Mesenteric fat pad (tissue), 1 donor: ENCODE data around the gene AMELX. TPM values are rescaled to one million over a fixed set of nuclear protein-coding genes. Genes with fewer than 3 reads are reported as not detected.

Experiments used
- DNase-seq: peaks from one replicate; pipeline ENCODE4 v3.0.0-alpha.2; 2020; ENCODE audit warnings: low spot score
- long read RNA-seq: library from polyadenylated mRNA; unstranded; transcript quantifications from one replicate; pipeline ENCODE4 v2.0.0, GENCODE V29; 2020
- total RNA-seq: library from RNA; stranded (reverse); fragmentation: NEBNext Ultra II Directional; extraction: Animal tissue kit (Norgen Biotek cat#: 25700); gene quantifications from one replicate; pipeline ENCODE4 v1.2.1, GENCODE V29; 2021
- donor health status: DM: yes; HTN: yes; CAD: no.

Gene AMELX
- total RNA-seq, result not detected
- long read RNA-seq, result 0 reads

DNA sequence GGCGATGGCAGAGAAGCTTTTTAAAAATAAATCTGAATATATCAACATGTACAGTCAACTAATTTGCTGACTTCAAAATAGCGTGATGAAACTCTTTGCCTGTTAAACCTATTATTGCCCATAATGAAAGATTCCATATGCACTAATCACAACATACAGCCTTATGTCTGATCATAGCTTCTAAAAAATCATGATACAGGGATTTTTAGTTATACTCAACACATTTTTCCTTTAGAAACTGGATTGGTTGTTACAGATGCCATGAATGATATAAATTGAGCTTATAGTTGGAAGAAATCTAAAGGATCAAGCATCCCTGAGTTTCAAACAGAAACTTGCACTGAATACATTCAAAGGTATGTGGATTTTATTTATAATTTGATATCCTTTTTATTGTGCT, at the start of gene AMELX:
AMELX (plus strand) TSS at position 301 of the 400 bp plus-strand sequence. CDS start 1,376 bp downstream, outside the sequence.
- no peak for DNase-seq

DNA sequence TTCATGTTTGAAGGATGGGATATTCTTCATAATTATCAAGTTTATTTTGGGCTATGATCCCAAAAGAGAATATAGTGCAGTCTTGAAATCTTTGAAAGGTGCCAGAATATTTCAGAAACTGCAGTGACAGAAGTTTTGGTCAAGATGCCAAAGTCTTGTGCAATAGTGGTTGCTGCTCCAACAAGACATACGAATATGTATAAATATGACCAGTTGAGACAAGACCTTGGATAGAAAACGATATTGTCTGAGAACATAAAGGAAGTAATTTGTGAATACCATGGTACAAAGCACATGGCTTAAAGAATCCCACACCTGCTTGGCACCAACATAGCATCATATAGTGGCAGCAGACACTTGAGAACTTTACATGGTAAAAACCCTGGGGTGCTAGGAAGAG, 48.6 kb upstream of the AMELX start:
- DNase-seq, result no peak

DNA sequence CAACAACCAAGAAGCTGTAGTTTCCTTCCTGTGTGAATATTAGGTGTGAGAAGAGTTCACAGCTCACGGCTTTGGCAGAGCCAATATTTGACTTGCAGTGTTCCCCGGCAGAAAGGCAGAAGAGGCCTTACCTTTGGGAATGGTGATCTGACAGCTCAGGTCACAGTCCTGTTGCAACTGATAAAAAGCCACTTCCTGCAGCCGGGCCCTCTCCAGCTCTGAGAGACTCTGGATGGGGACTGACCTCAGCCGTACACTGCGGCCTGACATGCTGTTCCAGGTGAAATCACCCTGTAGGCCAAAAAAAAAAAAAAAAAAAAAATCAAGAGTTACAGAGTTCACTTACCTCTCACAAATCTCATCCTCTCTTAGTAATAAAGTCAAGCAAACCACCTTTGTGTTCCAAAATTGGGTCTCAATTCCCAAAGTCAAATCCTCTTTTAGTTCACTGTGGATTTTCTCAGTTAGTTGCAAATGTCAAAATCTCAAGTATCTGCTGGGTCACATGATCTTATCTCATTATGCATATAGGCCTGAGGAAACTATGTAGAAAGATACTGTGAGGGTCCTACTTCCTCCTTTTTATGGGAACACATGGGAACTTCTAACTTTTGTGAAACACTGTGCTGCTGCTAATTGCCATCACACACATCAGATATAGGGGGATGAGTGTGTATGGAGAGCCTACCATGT, 38.6 kb upstream of the AMELX start:
- no peak for DNase-seq

DNA sequence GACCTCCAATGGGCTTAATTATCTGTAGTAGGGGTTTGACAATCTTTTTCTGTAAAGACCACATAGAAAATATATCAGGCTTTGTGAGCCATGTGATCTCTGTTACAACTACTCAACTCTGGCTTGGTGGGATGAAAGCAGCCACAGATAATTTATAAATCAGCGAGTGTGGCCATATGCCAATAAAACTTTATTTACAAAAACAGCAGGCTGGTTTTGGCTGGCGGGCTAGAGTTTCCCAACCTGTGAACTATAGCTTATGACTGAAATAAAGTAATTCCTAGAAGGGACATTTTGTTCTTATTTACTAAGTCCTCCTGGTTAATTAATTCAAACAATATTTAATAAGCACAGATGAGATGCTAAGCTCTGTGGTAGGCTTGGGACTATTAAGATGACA, 35.9 kb upstream of the AMELX start:
- no peak for DNase-seq

DNA sequence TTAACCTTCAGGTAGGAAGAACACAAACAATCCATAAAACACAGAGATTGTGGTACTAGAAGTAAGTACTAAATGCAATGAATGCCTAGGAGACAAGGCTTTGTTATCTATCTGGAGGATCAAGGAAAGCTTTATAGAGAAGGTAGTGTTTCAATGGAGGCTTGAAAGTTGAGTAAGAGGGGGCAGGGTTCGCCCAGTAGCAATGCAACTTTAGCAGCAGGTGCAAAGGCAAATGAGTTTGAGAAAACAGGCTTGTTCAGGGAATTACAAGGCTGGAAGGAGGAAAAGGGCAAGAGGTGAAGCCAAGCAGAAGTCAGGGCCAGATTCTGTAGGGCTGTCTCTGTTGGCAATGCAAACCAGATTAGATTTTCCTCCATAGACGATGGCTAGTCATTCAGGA, 35.5 kb upstream of the AMELX start:
- no peak for DNase-seq

DNA sequence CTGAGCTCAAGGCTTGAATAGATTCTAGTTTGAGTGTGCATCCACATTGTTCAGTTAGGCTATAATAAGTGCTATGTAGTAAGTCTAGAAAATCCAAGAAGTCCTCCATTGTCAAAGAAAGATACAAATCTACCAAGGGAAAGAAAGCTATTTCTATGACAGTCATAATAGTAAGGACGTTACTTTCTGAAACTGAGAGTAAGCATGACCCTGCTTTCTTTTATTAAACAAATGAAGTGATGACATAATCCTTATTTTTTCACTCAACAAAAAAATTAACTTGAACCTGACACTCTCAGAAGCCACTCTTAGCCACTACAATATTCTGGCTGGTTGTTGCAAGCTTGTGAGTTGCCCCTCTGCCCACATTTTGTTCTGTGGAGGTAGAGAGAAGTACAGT, 33.8 kb upstream of the AMELX start:
- no peak for DNase-seq

DNA sequence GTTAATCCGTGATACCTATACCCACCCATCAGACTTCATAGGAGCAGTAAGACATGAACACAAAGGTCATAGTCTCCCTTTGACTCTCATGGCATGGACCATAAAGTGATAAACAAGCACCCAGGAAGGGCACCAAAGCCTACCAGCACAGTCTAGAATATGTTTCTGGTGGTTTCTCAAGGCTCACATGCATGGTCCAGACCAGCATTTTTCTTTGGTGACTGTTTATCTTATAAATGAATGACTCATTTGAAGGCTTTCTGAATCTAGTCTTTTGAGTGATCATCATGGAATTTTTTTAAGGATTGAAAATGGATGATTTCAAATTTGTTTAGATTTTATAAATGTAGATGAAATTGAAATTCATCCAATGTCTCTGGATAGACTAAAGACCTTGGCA, 32.0 kb upstream of the AMELX start:
- no peak for DNase-seq

DNA sequence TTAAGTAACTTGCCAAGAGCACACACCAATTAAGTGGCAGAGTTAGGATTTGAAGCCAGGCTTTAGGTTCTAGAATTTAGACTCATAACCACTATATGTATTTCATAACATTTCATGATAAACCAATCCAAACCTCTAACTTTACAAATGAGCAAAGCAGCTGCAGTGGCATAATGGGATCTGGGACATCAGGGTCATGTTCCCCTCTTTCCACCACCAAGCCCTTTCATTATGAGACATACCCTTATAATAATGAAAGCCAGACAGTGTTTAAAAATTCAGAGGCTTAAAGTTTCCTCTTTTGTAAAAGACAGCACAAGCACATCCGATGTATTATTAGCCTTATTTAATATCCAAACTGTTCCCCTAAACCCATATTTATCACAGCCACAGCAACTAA, 28.3 kb upstream of the AMELX start:
- no peak for DNase-seq

DNA sequence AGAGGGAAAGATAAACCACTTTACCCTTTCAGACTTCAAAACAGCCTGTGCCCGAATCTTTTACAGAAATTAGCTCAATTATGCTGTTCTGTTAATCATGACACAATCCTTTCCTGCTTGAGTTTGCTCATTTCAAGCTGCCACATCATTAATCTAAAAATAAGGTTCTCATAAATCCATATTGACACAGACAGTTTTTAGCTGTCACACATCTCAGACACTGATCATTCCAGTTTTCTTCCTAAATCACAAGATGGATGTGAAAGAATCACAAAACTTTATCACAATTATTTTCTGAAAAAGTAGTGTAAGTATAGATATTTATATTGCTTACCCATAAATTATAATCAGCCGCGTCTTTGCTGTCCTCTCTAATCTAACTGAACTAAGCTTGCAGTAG, 27.9 kb upstream of the AMELX start:
- no peak for DNase-seq

DNA sequence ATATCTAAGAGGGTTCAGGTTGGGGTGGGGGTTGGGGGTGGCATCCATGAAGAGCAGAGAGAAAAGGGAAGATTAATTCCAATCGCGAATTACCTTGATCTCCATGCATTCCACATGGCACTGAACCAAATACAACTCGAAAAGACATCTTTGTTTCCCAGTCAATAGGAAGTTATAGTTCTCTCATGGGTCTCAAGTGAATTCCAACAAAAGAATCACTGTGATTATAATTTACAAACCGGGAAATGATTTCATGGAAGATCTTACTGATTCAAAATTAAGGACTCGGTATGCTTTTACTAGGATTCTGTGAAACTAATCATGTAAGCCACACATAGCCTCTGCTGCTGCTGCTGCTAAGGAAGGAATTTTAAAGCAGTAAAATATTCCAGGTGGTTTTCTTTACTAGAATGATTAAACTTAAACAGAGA, 26.6 kb upstream of the AMELX start:
- DNase-seq, result no peak

DNA sequence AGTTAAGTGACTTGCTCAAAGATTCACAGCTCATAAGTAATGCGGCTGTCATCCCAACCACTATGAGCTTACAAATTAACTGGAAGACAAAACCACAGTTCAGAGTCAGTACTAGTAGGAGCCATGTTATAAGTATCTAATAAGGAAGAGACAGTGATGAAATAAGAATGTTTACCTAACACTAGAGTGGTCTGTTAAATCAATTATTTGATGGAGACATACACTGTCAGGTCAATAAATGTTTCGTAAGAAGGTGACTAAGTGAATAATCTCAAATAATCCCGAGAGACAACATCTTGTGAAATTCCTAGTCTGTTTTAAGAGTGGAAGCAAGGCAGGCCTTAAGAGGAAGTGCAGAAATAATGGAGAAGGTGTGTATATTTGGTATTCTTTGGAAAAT, 25.8 kb upstream of the AMELX start:
- no peak for DNase-seq

DNA sequence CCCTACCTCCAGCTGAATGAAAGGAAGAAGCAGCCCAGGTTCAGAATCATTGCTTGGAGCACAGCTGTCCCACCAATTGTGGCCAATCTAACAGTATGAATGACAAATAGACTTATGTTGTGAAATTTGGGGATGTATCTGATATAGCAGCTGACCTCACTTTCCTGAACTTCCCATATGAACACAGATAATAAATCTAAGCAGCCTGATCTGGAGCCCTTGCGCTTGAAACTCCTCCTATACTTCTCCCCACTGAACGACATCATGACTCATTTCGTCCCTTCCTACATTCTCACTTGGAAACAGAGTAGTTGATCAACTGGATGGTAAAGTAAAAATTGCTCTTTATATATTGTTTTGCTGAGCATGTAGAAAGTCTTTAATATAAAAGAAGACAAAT, 24.2 kb upstream of the AMELX start:
- no peak for DNase-seq

DNA sequence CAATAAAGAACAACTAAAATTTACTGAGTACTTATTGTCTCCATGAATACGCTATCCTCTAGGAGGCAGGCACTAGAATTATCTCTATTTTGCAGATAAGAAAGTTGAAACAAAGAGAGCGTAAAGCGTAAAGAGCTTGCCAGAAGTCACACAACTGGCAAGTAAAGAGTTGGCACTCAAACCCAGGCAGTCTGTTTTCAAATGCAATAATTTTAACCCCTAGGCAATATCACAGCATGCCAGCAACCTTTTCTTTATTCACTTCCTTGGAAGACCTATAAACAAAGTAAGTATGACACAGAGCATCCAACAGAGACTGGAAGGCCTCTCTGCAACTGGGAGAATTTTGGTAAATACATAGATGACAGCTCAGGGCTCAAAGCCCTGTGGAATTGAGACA, 23.2 kb upstream of the AMELX start:
- no peak for DNase-seq

DNA sequence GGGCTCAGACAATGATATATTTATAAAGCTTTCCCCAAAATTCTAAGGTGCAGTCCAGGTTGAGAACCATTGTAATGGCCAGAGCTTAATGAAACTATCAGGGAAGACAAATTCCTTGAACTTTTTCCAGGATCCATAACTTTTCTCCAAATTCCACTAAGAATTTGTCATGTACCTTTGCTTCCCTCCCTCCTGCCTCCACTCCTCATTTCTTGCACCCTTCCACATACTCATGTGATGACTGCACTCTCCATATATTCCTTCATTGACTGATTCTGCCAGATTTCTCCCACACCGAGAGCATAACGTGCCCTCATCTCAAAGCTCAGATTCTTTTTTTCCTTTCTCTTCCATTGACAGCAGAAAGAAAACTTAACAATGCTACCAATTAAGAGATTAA, 20.9 kb upstream of the AMELX start:
- DNase-seq, result no peak

DNA sequence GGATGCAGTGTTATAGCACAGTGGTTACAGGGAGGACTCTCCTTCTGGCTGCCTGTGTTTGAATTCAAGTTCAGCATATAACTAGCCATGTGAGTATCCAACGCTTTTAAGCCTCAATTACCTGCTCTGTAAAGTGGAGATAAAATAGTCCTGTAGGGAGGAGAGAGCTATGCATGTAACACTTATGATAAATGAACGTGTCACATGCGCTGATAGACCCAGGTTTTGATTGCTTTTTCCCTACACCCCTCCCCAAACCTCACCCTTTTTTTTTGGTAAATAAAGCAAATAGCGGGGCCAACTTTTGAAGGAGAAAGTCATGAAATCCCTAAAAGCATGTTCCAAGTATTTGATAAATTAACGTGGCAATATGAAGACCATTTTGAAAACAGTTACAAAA, 20.4 kb upstream of the AMELX start:
- no peak for DNase-seq

DNA sequence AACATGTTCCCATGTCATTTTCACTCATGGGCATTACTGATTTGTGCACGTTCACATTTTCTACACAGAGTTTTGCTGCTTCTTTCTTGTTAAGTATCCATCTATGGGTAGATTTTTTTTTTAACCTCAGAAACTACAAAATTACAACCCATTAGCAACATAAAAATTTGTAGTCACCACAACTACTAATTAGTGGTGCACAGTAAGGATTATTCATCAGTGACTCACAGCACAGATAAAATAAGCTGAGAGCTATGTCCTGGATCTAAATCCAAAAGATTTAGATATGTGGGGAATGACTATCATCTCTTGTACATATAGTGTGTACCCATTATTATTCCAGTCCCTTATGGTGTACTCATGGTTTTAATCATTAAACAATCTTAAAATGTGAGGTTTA, 19.7 kb upstream of the AMELX start:
- no peak for DNase-seq

DNA sequence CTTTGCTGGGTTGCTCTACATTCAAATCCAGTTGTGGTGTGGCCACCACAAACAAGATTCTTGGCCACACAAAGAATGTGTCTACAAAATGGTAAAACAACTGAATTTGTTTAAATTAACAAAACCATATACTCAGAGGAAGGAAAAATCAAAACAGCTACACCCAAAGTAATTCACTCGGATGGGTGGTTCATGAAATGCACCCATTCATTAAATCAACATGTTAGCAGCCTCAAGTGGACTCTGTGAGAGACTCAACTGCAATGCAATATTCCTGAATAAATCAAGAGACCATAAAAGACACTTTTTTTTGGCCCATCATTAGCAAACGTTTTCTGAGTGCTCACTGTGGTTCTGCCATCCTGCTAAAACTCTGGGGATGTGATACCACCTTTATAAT, 11.2 kb upstream of the AMELX start:
- no peak for DNase-seq

DNA sequence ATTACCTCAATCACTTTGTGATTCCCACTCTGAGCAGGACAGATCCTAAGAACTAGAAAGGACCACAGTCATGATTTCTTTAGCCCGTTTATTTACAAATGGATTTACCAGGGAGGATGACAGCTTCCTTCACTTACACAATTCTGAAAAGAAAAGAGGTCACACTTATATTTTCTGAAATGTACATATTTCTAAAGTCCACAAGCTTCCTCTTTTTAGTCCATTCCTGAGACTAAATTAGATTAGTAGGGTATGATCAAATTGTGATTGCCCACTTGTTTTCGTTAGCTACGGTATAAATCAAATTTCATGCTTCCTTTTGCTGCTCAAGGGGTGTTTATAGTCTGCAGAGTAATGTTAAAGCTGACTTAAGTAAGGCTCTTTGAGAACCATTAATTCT, 7.6 kb upstream of the AMELX start:
- no peak for DNase-seq

DNA sequence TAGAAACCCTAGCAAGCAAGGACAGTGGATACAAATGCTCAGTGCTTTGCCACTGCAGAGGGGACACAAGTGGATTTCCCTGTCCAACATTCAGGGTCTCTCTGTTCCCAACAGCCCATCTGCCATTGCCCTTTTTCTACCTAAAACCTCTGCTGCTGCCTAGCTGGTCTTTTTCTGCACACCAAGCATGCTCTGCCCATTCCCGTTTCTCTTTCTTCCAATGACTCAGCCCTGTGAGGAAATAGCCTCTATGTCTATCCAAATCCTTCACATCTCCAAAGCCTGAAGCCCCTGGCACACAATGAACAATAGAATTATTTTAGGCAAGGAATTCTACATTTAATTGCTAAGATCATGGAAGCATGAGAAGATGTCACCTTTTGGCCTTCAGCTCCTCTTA, 5.7 kb upstream of the AMELX start:
- DNase-seq, result no peak

DNA sequence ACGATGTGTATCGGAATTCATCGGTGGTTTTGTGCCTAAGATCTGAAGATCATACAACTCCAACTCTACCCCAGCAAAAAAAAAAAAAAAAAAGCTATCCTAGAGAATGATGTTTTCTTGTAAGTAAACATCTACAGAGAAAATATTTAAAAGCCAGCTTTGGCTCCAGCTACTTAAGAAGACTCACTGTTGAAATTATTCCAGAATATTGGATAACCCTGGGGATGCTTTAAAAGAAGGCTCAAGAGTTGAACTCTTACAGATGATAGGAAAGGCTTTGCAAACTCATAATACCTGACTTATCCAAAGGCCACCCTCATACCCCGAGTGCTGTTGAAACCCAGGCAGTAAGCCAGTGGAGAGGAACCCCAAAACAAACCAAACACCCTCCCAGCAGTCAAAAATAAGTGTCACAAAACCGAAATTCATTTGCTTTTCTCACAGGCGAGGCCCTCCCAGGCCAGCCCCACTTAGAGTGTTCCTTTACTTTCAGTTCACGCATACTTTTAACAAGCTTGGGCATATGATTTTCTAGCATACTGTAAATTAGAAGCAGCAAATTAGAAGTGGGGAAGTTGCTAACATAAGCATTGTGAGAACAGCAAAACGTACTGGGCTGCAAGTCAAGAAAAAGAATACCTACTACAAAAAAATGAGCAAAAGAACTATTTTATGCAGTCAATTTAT, 2.7 kb upstream of the AMELX start:
- DNase-seq, result no peak

DNA sequence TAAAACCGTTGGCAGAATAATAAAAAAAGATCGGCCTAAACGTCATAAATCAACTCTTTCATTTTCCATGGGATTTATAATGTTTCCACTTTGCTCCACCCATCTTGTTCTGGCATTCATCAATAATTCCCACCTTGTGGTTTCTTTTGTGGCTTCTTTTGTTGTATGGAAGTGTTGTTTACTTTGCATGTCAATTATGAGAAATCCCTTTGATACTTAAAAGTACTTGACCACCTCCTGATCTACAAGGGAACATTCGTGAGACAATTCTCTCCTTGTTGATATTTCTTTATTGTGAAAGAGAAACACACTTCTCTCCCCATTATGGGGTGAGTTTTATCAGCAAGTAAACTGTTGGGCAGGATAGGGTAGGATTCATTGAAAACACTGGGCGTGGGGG, 2.8 kb downstream of the AMELX start:
- DNase-seq, result no peak

DNA sequence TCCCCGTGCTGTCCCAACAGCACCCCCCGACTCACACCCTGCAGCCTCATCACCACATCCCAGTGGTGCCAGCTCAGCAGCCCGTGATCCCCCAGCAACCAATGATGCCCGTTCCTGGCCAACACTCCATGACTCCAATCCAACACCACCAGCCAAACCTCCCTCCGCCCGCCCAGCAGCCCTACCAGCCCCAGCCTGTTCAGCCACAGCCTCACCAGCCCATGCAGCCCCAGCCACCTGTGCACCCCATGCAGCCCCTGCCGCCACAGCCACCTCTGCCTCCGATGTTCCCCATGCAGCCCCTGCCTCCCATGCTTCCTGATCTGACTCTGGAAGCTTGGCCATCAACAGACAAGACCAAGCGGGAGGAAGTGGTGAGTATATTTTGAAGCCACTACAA, 5.4 kb downstream of the AMELX start:
- no peak for DNase-seq

DNA sequence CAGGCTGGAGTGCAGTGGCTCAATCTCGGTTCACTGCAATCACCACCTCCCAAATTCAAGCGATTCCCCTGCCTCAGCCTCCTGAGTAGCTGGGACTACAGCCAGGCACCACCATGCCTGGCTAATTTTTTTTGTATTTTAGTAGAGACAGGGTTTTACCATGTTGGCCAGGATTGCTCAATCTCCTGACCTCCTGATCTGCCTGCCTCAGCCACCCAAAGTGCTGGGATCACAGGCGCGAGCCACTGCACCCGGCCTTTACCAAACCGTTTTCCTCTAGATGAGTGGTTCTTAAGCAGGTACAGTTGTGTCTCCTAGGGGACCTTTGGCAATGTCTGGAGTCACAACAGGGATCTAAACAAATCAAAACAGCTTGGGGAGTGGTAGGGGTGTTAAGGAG, 11.6 kb downstream of the AMELX start:
- DNase-seq, result no peak
